Measurements from ENCODE around the gene TMEM229A. TPM values are rescaled to one million over a fixed set of nuclear protein-coding genes. Genes with fewer than 3 reads are reported as not detected.
"Not testable (repeated sequence)": the region's sequence is repeated elsewhere in the genome, so short reads cannot be mapped to it uniquely, and the experiment has no call there.

TMEM229A gene
- not detected for total RNA-seq
- not detected for polyA plus RNA-seq

DNA sequence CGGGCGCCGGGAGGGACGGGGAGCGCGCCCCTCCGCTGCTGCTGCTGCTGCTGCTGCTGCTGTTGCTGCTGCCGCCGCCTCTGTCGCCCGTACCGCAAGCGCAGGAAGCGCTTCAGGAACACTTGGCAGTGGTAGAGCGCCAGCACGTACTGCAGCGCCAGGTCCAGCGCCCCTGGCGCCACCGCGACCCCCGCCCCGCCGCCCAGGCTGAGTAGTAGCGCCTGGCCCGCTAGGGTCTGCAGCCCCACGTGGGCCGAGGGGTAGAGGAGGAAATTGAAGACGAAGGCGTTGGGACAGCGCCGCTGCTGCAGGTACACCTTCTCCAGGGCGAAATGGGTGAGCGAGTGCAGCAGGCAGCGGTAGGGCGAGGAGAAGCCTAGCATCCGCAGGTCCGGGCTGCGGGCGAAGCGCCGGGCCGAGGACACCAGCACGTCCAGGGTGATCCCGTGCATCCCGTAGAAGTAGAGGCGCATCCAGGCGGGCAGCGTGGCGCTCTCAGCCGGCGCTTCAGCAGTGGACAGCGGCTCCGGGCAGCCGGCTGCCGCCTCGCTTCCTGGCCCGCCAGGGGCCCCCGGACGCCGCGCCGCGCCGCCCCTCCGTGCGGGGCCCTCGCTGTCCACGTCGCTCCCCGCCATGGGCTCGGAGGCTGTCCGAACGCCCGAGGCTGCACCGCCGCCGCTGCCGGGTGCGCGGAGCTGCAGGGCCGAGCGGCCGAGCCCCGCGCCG lies at the start of gene TMEM229A:
Gene TMEM229A, minus strand, starts transcription at position 699 of the 726 bp plus-strand sequence. Its CDS starts 64 bp downstream, at position 635.
- Histone ChIP-seq H3K27me3 (ENCODE audit: insufficient read depth, low read length, poor library complexity, severe bottlenecking) (no peaks in the 10 kb centered on the region), H3K4me1 (ENCODE audit: insufficient read depth, low read length) (no peaks in the 10 kb centered on the region), H3K9me3 (ENCODE audit: low read length) (no peaks in the 10 kb centered on the region), H3K4me3 (ENCODE audit: low read length) (no peak within 1 kb of the TSS), H3K27ac (ENCODE audit: low read depth, low read length) (no peak within 1 kb of the TSS), H3K36me3 (ENCODE audit: insufficient read depth, low read length) (no peaks in the 10 kb centered on the region)
- ChIA-PET POLR2A (no interaction called here), CTCF (no interaction called here)
- H3K27me3 Mint-ChIP-seq = peaks cover 27 to 55% of the 10 kb centered on the region in 2 donors
- peaks cover 0 to 5% (median 0%) of the 10 kb centered on the region in 3 donors for H3K36me3 Mint-ChIP-seq
- H3K9me3 Mint-ChIP-seq = peaks cover 0 to 13% (median 3%) of the 10 kb centered on the region in 5 donors
- peak within 1 kb of the TSS in 5 of 7 donors; percentile 28 to 68 (median 43) for H3K4me3 Mint-ChIP-seq
- H3K4me1 Mint-ChIP-seq = peaks cover 2 to 16% (median 5%) of the 10 kb centered on the region in 3 donors
- no peak within 1 kb of the TSS for H3K27ac Mint-ChIP-seq
- peak in 1 of 5 donors; percentile 0 for DNase-seq

DNA sequence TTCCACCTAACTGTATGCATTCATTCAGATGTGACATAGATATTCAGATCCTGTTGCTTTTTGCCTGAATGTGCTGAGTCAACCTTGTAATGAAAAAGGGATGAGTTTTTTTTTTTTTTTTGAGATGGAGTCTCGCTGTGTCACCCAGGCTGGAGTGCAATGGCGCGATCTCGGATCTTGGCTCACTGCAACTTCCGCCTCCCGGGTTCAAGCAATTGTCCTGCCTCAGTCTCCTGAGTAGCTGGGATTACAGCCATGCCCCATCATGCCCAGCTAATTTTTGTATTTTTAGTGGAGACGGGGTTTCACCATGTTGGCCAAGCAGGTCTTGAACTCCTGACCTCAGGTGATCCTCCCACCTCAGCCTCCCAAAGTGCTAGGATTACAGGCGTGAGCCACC lies 49.4 kb upstream of the TMEM229A start:
- H3K4me3 Mint-ChIP-seq; CTCF ChIA-PET; H3K4me1 ChIP-seq (ENCODE audit: insufficient read depth, low read length); POLR2A ChIA-PET; H3K27me3 ChIP-seq (ENCODE audit: insufficient read depth, low read length, poor library complexity, severe bottlenecking); H3K9me3 ChIP-seq (ENCODE audit: low read length); DNase-seq; H3K27me3 Mint-ChIP-seq; H3K36me3 Mint-ChIP-seq; H3K27ac Mint-ChIP-seq; H3K27ac ChIP-seq (ENCODE audit: low read depth, low read length); H3K4me1 Mint-ChIP-seq; H3K36me3 ChIP-seq (ENCODE audit: insufficient read depth, low read length); H3K4me3 ChIP-seq (ENCODE audit: low read length): not testable (repeated sequence)
- H3K9me3 Mint-ChIP-seq = peaks cover 0 to 11% (median 2%) of the 10 kb centered on the region in 5 donors

DNA sequence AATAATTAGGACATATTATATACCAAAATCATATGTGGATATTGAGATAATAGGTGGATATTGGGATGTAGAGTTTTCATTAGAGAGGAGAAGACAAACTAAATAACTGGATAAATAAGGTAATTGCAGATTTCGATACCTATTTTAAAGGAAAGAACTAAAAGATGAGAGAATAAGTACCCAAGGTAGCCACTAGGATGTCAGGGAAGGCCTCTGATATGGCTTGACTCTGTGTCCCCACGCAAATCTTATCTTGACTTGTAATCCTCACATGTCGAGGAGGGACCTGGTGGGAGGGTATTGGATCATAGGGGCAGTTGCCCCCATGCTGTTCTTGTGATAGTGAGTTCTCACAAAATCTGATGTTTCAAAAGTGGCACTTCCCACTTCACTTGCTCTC lies 44.7 kb upstream of the TMEM229A start:
- no peak for DNase-seq
- POLR2A ChIA-PET = no interaction called here

DNA sequence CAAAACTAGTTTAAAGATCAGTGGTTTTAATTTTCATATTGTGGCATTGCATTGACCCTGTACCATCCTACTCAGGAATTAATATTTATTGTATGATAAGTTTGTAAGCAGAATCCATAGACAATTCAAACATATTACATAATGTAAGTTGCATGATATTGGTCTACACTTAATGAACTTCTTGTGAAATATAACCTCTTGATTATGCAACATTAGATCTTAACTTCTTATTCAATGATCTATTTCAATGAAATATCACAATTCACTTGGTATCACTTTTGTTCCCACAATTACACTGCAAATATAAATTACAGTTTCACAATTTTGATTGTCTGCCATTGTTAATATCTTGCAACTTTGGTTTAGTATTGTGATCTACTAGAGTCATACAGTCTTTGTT lies 44.0 kb upstream of the TMEM229A start:
- H3K9me3 ChIP-seq (ENCODE audit: low read length) = no peaks in the 10 kb centered on the region
- Mint-ChIP-seq H3K27ac (no peak overlapping the region), H3K36me3 (no peaks in the 10 kb centered on the region), H3K9me3 (peaks cover 0 to 3% (median 0%) of the 10 kb centered on the region in 5 donors), H3K4me3 (no peak overlapping the region), H3K27me3 (peaks cover 0 to 1% of the 10 kb centered on the region in 2 donors), H3K4me1 (no peaks in the 10 kb centered on the region)
- no peak overlapping the region for H3K4me3 ChIP-seq (ENCODE audit: low read length)
- H3K27ac ChIP-seq (ENCODE audit: low read depth, low read length) = no peak overlapping the region
- no peak for DNase-seq
- no peaks in the 10 kb centered on the region for H3K36me3 ChIP-seq (ENCODE audit: insufficient read depth, low read length)
- no peaks in the 10 kb centered on the region for H3K4me1 ChIP-seq (ENCODE audit: insufficient read depth, low read length)
- ChIA-PET CTCF (no interaction called here), POLR2A (no interaction called here)
- no peaks in the 10 kb centered on the region for H3K27me3 ChIP-seq (ENCODE audit: insufficient read depth, low read length, poor library complexity, severe bottlenecking)

More for the DNA sequence above, 44.7 kb upstream of the TMEM229A start:
- Mint-ChIP-seq H3K9me3 (peaks cover 0 to 3% (median 0%) of the 10 kb centered on the region in 5 donors), H3K27ac (no peak overlapping the region), H3K4me3 (no peak overlapping the region), H3K27me3 (peaks cover 0 to 1% of the 10 kb centered on the region in 2 donors), H3K4me1 (no peaks in the 10 kb centered on the region), H3K36me3 (no peaks in the 10 kb centered on the region)
- CTCF ChIA-PET = no interaction called here
- no peaks in the 10 kb centered on the region for H3K9me3 ChIP-seq (ENCODE audit: low read length)
- H3K4me1 ChIP-seq (ENCODE audit: insufficient read depth, low read length) = no peaks in the 10 kb centered on the region
- H3K4me3 ChIP-seq (ENCODE audit: low read length) = no peak overlapping the region
- no peaks in the 10 kb centered on the region for H3K36me3 ChIP-seq (ENCODE audit: insufficient read depth, low read length)
- no peaks in the 10 kb centered on the region for H3K27me3 ChIP-seq (ENCODE audit: insufficient read depth, low read length, poor library complexity, severe bottlenecking)
- no peak overlapping the region for H3K27ac ChIP-seq (ENCODE audit: low read depth, low read length)

DNA sequence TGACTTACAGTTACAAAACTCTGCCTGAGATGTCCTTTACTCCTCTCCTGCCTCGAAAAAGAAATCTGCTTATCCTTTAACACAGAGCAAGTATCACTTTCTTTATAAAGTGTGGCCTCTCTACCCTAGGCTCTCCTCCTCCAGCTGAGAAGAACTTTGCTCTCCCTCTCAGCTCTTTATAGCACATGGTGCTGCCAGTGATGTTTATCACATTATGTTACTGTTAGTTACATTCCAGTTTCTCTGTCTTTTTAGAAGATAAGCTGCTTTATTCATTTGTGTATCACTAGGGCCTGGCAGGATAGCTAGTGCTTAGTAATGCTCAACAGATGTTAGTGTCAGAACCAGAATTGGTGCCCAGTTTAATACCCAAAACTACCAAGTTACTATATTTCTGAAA lies 41.1 kb upstream of the TMEM229A start:
- no peaks in the 10 kb centered on the region for H3K36me3 Mint-ChIP-seq
- Histone ChIP-seq H3K36me3 (ENCODE audit: insufficient read depth, low read length) (no peaks in the 10 kb centered on the region), H3K4me1 (ENCODE audit: insufficient read depth, low read length) (no peaks in the 10 kb centered on the region), H3K9me3 (ENCODE audit: low read length) (no peaks in the 10 kb centered on the region), H3K27me3 (ENCODE audit: insufficient read depth, low read length, poor library complexity, severe bottlenecking) (no peaks in the 10 kb centered on the region), H3K27ac (ENCODE audit: low read depth, low read length) (no peak overlapping the region), H3K4me3 (ENCODE audit: low read length) (no peak overlapping the region)
- H3K27me3 Mint-ChIP-seq = peaks cover 0 to 1% of the 10 kb centered on the region in 2 donors
- H3K27ac Mint-ChIP-seq = no peak overlapping the region
- no peak overlapping the region for H3K4me3 Mint-ChIP-seq
- no peak for DNase-seq
- no peaks in the 10 kb centered on the region for H3K4me1 Mint-ChIP-seq
- CTCF ChIA-PET = no interaction called here
- POLR2A ChIA-PET = no interaction called here
- H3K9me3 Mint-ChIP-seq = peaks cover 0 to 5% (median 0%) of the 10 kb centered on the region in 5 donors

DNA sequence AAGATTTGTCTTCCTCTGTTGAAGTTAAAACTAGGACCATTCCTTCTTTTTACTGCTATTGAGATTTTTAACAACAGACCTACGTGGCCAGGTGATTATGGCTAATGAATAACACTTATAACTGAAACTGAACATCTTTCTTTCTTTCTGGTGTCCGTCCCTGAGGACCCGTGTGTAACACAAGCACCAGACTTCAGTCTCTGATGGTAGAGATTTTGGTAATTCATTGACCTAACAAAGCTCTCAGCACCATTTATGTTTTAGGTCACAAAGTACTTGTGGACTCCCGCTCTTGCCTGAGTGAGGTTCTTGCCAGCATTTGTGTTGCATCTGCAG lies 40.4 kb upstream of the TMEM229A start:
- Histone ChIP-seq H3K9me3 (ENCODE audit: low read length) (no peaks in the 10 kb centered on the region), H3K27ac (ENCODE audit: low read depth, low read length) (no peak overlapping the region), H3K27me3 (ENCODE audit: insufficient read depth, low read length, poor library complexity, severe bottlenecking) (no peaks in the 10 kb centered on the region), H3K4me3 (ENCODE audit: low read length) (no peak overlapping the region), H3K4me1 (ENCODE audit: insufficient read depth, low read length) (no peaks in the 10 kb centered on the region), H3K36me3 (ENCODE audit: insufficient read depth, low read length) (no peaks in the 10 kb centered on the region)
- DNase-seq = no peak
- Mint-ChIP-seq H3K27me3 (peaks cover 0 to 1% of the 10 kb centered on the region in 2 donors), H3K27ac (no peak overlapping the region), H3K4me3 (no peak overlapping the region), H3K36me3 (no peaks in the 10 kb centered on the region), H3K9me3 (peaks cover 0 to 5% (median 0%) of the 10 kb centered on the region in 5 donors), H3K4me1 (no peaks in the 10 kb centered on the region)
- ChIA-PET CTCF (no interaction called here), POLR2A (no interaction called here)

DNA sequence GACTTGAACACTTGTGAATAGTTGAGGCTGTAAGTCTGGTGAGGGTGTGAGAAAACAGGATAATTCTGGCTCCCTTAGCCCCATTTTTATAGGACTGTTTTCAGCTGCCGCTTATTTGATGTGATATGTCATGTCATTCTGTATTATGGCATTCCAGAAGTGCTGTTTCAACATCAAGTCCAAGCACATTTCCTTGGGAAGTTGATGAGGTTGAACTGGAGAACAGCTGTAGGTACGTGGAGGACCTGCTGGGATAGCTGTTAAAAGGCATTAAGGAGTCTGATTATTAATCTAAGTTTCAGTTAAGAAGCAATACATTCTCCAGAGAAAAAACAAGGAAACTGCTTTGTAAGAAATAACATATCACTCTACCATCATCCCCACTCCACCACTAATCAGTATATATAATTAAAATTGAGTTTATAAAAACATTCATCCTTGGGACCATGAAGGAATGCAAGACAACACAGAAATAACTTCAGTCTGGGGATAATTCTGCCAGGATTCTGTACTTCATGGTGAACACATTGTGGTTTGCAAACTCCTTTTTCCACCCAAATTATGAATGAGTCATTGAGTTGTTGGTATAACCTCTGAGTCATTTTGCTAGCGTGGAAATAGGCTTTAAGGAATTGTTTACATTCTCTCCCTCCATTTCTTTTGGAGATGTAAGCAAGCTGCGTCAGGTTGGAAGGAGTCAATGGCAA lies 39.9 kb upstream of the TMEM229A start:
- Mint-ChIP-seq H3K27ac (no peak overlapping the region), H3K4me3 (no peak overlapping the region), H3K27me3 (peaks cover 0 to 1% of the 10 kb centered on the region in 2 donors), H3K36me3 (no peaks in the 10 kb centered on the region), H3K9me3 (peaks cover 0 to 6% (median 0%) of the 10 kb centered on the region in 5 donors), H3K4me1 (no peaks in the 10 kb centered on the region)
- ChIA-PET POLR2A (no interaction called here), CTCF (no interaction called here)
- no peak overlapping the region for H3K27ac ChIP-seq (ENCODE audit: low read depth, low read length)
- no peak overlapping the region for H3K4me3 ChIP-seq (ENCODE audit: low read length)
- H3K36me3 ChIP-seq (ENCODE audit: insufficient read depth, low read length) = no peaks in the 10 kb centered on the region
- H3K4me1 ChIP-seq (ENCODE audit: insufficient read depth, low read length) = no peaks in the 10 kb centered on the region
- no peak for DNase-seq
- no peaks in the 10 kb centered on the region for H3K9me3 ChIP-seq (ENCODE audit: low read length)
- H3K27me3 ChIP-seq (ENCODE audit: insufficient read depth, low read length, poor library complexity, severe bottlenecking) = no peaks in the 10 kb centered on the region

DNA sequence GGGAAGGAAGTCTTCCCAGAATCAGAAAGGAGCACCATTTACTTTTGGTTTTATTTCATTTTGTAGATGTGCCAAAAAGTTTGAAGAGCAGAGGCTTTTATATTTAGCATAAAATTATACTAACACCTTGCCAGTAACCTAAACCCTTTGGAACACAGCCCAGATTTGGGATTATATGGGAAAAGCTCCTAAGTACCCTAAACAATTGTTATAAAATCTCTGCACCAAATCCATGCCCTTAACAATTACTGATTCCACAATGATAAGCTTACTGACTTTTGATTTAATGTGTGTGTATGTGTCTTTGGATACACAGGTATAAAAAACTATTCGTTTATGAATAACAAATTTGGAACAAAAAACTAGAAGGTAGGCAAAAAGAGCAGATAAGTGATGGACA lies 39.0 kb upstream of the TMEM229A start:
- Histone ChIP-seq H3K4me1 (ENCODE audit: insufficient read depth, low read length) (no peaks in the 10 kb centered on the region), H3K9me3 (ENCODE audit: low read length) (no peaks in the 10 kb centered on the region), H3K27me3 (ENCODE audit: insufficient read depth, low read length, poor library complexity, severe bottlenecking) (no peaks in the 10 kb centered on the region), H3K27ac (ENCODE audit: low read depth, low read length) (no peak overlapping the region), H3K36me3 (ENCODE audit: insufficient read depth, low read length) (no peaks in the 10 kb centered on the region), H3K4me3 (ENCODE audit: low read length) (no peak overlapping the region)
- Mint-ChIP-seq H3K9me3 (peaks cover 0 to 11% (median 0%) of the 10 kb centered on the region in 5 donors), H3K27me3 (peaks cover 0 to 1% of the 10 kb centered on the region in 2 donors), H3K4me1 (no peaks in the 10 kb centered on the region), H3K36me3 (no peaks in the 10 kb centered on the region), H3K27ac (no peak overlapping the region), H3K4me3 (no peak overlapping the region)
- CTCF ChIA-PET = no interaction called here
- POLR2A ChIA-PET = no interaction called here
- no peak for DNase-seq

Measured in CD8-positive, alpha-beta memory T cell (primary cell).